HG03060 (cell line): Measurements from ENCODE around the gene AP4M1.
A peak's percentile ranks its signal among the peaks of the same experiment; 100 is the strongest.

Experiments used
- ATAC-seq: cut with Tn5 transposase; IDR thresholded peaks from one replicate; pipeline ENCODE4 v1.9.1; 2021; ENCODE audit warnings: low read depth, moderate number of reproducible peaks; ENCODE audit not compliant: unreplicated experiment

AP4M1 gene

DNA sequence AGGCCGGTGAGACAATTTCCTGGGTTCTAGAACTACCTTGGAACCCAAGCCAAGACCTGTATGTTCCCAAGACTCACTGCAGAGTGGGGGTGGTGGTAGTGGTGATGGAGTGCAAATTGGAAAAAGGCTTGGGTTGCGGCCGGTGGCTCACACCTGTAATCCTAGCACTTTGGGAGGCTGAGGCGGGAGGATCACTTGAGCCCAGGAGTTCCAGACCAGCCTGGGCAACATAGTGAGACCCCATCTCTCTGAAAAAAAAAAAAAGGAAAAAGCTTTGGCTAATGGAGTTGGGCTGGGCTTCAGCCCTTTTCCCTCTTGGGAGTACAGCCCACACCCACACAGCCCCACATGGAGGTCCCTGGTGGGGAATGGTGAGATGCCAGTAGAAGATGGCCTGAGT, 4.1 kb downstream of the AP4M1 start:
- ATAC-seq, result no peak

DNA sequence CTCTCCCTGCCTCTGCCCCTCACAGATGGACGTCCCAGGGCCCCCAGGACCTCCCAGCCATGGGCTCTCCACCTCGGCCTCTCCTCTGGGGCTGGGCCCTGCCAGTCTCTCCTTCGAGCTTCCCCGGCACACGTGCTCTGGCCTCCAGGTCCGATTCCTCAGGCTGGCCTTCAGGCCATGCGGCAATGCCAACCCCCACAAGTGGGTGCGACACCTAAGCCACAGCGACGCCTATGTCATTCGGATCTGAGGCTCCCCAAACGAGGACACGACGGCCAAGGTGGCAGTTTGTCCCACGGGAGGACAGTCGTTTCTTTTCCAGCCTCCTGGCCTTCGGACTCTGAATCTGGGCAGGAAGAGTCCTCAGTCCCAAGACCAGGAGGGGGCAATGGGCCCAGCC, 5.2 kb downstream of the AP4M1 start:
- no peak for ATAC-seq

DNA sequence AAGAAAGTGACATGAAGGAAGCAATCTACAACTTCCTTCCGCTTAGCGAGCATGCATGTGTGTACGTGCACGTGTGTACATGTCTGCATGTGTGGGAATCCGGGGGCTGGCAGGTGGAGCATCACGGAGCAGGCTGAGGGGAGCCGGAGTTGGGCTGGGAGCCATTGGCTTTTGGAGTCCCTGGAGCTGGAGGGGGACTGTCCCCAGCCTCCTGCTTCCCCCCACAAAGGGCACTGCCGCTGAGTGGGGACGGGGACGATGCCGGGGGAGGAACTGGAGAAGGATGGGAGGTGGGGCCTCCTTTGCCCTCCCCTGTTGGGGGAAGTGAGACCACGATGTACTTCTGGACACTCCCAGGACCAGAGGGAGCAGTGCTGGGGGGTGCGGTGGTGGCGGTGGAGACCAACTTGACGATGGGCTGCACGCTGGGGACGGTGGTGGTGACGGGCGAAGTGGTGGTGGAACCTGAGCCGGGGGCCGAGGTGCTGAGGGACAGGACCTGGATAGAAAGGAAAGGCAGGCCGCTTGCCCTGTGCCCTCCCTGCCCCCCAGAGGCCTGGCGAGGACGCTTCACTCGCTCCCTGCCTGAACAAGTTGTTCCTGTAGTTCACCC, 5.8 kb downstream of the AP4M1 start:
- ATAC-seq, result no peak

DNA sequence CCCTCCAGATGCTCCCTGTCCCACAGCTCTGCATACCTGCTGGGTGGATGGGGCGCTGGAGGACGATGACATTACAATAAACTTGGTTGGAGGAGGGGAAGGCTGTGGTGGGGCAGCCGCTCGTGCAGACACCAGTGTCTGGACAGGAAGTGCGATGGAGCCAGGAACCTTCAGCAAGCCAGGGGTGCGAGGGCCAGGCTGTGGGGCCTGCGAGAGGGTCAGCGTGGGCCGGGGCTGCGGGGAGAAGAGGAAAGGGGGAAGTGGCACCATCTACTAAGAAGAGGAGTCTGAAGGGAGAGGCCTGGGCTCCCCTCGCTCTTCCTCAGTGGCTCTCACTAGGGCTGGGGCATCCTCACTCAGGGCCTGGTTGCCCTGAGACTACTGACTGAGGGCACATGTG, 6.4 kb downstream of the AP4M1 start:
- ATAC-seq, result no peak

DNA sequence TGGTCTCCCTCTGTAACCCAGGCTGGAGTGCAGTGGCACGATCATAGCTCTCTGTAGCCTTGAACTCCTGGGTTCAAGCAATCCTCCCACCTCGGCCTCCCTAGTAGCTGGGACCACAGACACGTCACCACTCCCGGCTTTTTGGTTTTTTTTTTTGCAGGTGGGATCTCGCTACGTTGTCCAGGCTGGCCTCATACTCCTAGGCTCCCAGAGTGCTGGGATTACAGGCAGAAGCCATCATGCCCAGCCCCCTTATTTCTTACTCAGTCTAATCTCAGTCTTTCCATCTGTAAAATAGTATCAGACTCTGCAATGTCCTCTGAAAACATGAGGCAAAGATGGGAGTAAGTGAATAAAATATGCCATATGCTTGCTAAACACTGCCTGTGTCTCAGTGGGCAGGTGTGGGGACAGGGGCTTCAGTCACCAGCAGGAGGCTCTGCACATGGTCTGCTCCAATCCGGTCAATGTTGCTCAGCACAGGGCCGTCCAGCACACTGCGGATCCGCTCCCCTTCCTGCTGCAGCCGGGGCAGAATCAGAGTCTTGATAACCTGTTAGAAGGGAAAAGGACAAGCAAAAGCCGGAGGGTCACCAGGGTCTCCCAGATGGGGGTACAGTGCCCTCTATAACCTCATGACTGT, 8.2 kb downstream of the AP4M1 start:
- no peak for ATAC-seq

DNA sequence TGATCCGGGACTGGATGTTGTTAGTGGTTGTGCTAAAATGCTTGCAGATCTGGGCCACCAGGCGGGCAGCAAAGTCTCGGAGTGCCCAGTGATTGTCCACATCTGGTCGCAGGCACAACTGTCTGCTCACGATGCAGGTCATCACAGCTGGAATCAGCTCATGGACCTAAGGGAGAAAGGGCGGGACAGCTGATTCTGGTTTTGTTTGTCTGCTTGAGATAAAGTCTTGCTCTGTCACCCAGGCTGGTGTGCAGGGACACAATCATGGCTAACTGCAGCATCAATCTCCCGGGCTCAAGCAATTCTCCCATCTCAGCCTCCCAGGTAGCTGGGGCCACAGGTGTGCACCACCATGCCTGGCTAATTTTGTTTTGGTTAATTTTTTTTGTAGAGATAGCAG, 9.7 kb downstream of the AP4M1 start:
- no peak for ATAC-seq

DNA sequence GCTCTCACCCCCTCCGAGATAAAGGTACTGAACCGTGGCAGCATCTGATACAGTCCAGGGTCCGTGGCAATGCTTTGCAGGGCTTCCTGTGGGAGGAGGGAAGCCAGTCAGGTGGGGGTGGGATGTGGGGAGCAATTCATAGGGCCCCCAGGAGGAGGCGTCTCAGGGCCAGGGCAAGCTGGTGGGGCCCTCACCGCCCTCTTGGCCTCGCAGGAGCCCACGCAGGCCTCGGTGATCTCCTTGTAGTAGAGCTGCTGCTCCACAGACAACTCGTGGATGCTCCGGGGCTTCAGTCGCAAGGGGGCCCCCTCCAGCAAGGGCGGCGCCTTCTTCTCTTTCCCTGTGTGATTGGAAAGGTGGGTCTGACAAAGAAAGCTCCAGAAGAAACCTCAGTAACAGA, 10.5 kb downstream of the AP4M1 start:
- no peak for ATAC-seq

DNA sequence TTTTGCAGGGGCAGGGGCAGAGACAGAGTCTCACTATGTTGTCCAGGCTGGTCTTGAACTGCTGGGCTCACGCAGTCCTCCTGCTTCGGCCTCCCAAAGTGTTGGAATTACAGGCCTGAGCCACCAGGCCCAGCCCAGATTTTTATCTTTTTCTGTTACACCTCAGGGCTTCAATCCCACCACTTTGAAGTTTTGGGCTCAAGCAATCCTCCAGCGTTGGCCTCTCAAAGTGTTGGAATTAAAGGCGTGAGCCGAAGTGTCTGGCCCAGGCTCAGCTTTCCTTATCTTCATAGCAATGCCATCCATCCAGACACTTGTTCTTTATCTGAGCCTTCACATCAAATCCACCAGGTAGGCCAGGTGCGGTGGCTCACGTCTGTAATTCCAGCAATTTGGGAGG, 13.6 kb downstream of the AP4M1 start:
- no peak for ATAC-seq

DNA sequence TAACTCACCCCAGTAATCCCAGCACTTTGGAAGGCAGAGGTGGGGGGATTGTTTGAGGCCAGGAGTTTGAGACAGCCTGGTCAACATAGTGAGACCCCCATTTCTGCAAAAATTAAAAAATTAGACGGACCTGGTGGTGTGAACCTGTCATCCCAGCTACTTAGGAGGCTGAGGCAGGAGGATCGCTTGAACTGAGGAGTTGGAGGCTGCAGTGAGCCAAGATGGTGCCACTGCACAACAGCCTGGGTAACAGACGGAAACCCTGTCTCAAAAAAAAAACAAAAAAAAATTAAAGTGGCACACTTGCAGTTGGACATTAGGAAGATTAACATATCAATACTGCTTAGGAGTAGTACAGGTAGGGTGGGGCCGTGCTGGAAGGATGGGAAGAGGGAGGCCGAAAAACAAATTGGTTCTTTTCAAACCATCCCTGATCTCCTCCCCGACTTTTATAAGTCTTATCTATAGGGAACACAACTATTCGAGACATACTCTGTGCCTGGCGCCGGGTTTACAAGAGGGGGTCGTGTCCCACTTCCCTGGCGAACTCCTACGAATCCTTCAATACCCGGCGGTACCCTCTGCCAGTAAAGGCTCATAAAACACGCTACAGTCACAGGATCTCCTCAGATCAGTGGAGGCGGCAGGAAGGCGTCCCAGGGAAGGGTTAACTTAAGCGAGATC, 17.1 kb downstream of the AP4M1 start:
- no peak for ATAC-seq

DNA sequence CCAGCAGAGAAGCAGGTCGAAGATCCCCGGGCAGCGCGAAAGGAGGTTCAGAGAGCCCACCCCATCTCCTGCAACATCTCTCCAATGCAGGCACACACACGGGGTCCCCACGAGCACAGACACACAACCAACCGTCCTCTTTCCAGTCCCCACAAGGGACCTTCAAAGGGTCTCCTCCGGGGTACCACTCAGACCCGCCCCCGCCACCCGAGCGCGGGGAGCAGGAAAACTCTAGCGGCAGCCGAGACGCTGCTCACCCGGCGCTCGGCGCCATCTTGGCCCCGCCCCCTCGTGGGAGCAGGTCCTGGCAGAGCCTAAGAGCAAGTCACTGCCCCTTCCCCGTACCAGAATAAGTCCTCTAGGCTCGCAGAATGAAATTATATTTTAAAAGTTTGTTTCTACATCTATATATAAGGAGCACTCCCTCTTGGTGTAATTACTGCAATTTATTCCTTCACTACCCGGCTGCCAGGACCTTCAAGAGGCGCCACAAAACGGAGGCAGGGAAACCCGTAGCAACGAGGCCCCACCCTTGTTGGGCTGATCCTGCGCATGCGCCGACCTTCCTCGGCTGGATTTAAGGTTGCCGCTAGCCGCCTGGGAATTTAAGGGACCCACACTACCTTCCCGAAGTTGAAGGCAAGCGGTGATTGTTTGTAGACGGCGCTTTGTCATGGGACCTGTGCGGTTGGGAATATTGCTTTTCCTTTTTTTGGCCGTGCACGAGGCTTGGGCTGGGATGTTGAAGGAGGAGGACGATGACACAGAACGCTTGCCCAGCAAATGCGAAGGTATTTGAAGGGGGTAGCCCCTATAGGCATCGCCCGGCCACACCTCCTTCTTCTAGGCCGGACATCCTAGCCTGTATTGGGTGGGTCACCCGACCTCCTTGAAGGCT, 17.9 kb downstream of the AP4M1 start, which contains the start of the genes CNPY4 and TAF6:
Gene CNPY4, plus strand, starts transcription at position 563 of the 898 bp plus-strand sequence. Its CDS starts 111 bp downstream, at position 674.
Gene TAF6, minus strand, starts transcription at position 287 of the 898 bp plus-strand sequence. CDS start 5,149 bp downstream, outside the sequence.
- peak; percentile 68 for ATAC-seq

DNA sequence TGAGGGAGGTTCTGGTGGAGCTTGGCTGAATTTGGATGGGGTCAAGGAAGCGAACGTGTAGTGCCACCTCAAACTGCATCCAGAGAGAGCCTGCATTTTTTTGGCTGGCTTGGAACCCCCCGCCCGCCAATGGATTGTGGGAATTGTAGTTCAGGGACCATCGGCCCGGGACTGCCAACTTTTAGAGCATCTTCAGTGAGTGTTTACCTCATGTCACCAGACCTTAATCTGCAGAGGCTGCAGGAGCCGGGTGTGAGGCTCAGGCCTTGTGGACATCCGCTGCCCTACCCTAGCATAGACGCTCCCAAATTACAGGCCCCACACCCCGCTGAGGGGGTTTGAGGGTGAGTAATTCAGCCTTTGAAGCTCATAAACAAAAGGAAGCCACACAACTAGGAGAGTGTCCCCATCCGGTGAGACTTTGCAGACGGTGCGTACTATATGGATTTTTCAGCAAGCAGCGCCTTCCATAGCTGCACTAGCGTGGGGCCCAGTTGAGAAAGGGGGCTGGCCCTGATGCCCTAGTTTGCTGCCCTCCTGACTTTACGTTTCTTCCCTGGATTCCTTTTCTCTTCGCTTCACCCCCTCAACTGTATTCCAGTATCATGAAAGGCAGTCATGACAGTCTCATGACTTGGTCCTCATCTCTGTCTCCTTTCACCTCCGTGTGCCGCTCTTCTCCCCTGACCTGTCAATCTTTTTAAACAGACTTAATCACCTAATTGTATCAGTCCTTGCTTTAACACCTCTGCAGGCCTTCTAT, 18.7 kb downstream of the AP4M1 start:
- ATAC-seq, result no peak

DNA sequence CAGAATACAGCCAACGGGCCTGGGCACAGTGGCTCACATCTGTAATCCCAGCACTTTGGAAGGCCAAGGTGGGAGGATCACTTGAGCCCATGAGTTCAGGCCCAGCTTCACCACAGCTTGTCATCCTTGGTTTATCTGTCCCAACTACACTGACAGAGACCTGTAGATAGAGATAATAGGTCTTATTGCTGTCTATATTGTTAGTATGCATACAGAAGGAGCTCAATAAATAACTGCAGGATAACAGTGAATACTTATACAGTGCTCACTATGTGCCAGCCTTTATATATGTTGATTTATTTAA, 19.2 kb downstream of the AP4M1 start:
- ATAC-seq, result no peak

DNA sequence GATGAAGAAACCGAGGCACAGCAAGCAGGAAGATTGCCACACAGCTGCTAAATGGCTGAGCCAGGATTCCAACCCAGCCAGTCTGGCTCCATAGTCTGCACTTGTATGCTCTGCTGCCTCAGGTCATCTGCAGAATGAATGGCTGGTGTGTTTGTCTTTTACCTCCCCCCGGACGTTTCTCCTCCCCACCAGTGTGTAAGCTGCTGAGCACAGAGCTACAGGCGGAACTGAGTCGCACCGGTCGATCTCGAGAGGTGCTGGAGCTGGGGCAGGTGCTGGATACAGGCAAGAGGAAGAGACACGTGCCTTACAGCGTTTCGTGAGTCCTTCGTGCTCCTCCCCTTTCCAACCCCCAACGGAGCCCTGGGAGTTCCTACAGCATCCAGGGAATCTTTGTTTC, 20.6 kb downstream of the AP4M1 start:
- no peak for ATAC-seq

DNA sequence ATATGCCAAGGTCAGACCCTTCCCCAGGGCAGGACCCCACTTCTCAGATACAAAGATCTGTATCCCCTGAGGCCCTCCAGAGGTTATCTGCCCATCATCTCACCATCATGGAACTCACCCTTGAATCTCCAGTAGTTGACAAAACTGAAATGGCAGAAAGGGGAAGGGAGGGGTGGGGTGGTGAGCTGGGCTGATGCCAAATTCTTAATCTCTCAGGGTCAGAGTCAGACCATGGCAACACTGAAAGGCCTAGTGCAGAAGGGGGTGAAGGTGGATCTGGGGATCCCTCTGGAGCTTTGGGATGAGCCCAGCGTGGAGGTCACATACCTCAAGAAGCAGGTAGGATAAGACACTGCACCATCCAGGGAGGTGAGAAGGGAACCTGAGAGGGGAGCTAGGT, 21.1 kb downstream of the AP4M1 start:
- ATAC-seq, result no peak

DNA sequence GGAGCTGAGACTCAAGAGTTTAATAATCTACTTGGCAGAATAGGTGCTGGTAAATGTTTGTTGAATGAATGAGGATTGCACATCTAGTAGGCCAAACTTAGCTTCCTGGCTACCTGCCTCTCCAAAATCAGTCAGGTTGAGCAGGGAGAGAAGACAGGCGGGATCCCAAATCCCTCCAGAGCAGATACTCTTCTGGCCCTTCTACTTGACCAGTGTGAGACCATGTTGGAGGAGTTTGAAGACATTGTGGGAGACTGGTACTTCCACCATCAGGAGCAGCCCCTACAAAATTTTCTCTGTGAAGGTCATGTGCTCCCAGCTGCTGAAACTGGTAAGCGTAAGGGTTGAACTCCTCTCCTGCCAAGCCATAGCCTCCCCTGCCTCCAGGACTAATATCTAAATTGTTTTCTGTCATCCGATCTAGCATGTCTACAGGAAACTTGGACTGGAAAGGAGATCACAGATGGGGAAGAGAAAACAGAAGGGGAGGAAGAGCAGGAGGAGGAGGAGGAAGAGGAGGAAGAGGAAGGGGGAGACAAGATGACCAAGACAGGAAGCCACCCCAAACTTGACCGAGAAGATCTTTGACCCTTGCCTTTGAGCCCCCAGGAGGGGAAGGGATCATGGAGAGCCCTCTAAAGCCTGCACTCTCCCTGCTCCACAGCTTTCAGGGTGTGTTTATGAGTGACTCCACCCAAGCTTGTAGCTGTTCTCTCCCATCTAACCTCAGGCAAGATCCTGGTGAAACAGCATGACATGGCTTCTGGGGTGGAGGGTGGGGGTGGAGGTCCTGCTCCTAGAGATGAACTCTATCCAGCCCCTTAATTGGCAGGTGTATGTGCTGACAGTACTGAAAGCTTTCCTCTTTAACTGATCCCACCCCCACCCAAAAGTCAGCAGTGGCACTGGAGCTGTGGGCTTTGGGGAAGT, 23.1 kb downstream of the AP4M1 start:
- ATAC-seq, result no peak

DNA sequence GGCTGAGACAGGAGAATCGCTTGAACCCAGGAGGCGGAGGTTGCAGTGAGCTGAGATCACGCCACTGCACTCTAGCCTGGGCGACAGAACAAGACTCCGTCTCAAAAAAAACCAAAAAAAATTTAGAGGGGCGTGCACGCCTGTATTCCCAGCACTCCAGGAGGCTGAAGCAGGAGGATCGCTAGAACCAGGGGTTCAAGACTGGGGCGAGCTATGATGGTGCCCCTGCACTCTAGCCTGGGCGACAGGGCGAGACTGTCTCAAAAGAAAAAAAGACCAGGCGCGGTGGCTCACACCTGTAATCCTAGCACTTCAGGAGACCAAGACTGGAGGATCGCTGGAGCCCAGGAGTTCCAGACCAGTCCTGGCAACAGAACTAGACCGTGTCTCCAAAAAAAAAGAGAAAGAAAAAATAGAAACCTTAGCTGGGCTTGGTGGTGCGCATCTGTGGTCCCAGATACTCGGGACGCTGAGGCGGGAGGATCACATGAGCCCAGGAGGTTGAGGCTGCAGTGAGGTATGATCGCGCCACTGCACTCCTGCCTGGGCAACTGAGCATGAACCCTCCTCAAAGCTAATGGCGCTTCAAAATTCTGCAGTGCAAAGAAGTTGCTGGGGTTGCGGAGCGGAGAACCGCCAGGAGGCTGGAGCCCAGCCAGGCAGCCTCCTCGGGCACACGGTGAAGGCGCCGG, 24.9 kb downstream of the AP4M1 start:
- ATAC-seq, result no peak

DNA sequence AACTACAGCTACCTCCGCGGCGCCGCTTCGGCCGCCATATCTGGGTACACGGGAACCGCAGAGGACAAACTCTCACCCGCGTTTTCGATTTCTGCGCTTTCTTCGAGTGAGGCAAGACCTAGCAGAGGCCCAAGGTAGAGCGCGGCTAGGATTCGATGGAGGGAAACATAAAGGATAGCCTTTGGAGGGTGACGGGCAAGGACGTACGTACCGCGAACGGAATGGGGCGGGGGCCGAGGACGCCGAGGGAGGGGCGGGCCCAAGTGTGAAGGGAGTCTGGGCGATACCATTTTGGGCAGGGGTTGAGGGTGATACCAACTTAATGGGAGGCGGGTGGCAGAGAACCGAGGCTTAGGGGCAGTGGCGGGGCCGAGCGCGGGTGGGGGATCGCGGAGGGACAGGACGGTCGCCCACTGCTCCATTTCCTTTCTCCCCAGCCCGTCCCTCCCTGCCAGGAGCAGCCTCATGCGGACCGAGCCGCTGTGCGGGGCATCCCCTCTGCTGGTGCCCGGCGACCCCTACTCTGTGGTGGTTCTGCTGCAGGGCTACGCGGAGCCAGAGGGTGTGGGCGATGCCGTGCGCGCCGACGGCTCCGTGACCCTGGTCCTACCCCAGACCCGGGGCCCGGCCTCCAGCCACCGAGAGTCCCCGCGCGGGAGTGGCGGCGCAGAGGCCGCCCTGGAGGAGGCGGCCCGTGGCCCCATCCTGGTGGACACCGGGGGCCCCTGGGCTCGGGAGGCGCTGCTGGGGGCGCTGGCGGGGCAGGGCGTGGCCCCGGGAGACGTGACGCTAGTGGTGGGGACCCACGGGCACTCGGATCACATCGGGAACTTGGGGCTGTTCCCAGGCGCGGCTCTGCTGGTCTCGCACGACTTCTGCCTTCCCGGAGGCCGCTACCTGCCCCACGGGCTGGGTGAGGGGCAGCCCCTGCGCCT, 25.8 kb downstream of the AP4M1 start, which contains the start of gene MBLAC1:
Gene MBLAC1, plus strand, starts transcription at position 37 of the 935 bp plus-strand sequence. Its CDS starts 429 bp downstream, at position 466.
- ATAC-seq, result no peak
